ENCODE measurements around the gene KRT36.

- TF ChIP-seq, protein P1, sequence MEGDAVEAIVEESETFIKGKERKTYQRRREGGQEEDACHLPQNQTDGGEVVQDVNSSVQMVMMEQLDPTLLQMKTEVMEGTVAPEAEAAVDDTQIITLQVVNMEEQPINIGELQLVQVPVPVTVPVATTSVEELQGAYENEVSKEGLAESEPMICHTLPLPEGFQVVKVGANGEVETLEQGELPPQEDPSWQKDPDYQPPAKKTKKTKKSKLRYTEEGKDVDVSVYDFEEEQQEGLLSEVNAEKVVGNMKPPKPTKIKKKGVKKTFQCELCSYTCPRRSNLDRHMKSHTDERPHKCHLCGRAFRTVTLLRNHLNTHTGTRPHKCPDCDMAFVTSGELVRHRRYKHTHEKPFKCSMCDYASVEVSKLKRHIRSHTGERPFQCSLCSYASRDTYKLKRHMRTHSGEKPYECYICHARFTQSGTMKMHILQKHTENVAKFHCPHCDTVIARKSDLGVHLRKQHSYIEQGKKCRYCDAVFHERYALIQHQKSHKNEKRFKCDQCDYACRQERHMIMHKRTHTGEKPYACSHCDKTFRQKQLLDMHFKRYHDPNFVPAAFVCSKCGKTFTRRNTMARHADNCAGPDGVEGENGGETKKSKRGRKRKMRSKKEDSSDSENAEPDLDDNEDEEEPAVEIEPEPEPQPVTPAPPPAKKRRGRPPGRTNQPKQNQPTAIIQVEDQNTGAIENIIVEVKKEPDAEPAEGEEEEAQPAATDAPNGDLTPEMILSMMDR (IDR thresholded peaks at IDR 0.05): no peak
- TF ChIP-seq POLR2A (IDR thresholded peaks at IDR 0.05): no peak
These were observed 14.7 kb upstream of the KRT36 start for GRCh38 chr17:41504246-41504977.
